Erythroblast (primary cell): ENCODE results near the gene IL16.

Experiments
- GATA1 ChIP-seq: IDR thresholded peaks from 2 replicates; pipeline ENCODE4 v1.6.1; 2011; ENCODE audit warnings: low read depth, mild to moderate bottlenecking, control low read depth, low read length, moderate library complexity
- POLR2A ChIP-seq: IDR thresholded peaks from 2 replicates; pipeline ENCODE4 v1.6.1; 2011; ENCODE audit warnings: mild to moderate bottlenecking, low read length

DNA sequence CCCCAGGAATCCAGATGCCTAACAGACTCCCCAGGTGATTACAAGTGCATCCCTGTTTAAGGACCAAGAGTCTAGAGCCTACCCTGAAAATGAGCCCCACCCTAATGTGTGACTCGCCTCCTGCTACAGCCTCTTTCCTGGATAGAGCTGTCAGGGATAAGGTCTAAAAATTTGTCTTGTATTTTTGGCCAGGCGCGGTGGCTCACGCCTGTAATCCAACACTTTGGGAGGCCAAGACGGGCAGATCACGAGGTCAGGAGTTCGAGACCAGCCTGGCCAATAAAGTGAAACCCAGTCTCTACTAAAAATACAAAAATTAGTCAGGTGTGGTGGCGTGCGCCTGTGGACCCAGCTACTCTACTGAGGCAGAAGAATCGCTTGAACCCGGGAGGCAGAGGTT lies 166.1 kb downstream of the IL16 start:
- TF ChIP-seq POLR2A (no peak), GATA1 (no peak)
